ENCODE data around the gene HOXA1.

HOXA1 gene

DNA sequence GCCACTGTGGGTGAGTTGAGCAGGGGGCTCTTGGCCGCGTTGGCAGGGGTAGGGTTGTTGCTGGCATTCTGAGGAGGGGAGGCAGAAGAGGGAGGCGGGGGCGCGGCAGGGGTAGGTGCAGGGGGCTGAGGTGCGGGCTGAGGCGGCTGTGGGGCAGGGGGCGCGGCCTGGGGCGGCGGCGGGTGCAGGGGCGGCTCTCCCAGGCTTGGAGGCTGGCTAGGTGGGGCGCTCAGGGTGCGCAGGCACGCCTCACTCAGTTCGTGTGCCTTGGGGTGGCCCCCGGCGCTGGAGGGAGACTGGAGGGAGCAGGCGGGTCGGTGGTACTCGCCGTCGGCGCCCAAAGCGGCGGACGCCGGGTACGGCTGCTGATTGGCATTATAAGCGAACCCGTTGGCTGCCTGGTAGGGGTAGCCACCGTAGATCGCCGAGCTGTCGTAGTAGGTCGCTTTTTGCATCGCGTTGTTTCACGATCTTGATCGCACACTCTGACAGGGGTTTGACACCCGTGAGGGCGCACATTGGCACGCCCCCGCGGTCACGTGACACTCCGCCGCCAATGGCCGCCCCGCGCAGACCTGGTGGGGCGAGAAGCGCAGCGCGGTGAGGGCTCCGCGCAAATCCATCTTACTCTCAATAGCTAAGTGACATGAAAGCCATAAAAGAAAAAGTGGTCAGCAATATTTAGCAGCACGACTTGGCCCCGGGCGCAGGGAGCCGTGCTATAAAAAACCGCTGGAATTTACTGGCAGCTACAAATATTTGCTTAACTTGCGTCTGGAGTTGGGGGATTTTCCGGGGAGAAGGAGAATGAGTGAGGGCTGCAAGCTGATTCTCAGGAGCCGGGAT lies 14.6 kb upstream of the HOXA1 start (continued):
- TF ChIP-seq ZNF138 (tag by site-specific recombination; IDR thresholded peaks at IDR 0.05; ENCODE audit: borderline replicate concordance) (no peak), OSR2 (tag by site-specific recombination; IDR thresholded peaks at IDR 0.05) (no peak), SALL2 (tag by site-specific recombination; IDR thresholded peaks at IDR 0.05; ENCODE audit: borderline replicate concordance) (no peak)

DNA sequence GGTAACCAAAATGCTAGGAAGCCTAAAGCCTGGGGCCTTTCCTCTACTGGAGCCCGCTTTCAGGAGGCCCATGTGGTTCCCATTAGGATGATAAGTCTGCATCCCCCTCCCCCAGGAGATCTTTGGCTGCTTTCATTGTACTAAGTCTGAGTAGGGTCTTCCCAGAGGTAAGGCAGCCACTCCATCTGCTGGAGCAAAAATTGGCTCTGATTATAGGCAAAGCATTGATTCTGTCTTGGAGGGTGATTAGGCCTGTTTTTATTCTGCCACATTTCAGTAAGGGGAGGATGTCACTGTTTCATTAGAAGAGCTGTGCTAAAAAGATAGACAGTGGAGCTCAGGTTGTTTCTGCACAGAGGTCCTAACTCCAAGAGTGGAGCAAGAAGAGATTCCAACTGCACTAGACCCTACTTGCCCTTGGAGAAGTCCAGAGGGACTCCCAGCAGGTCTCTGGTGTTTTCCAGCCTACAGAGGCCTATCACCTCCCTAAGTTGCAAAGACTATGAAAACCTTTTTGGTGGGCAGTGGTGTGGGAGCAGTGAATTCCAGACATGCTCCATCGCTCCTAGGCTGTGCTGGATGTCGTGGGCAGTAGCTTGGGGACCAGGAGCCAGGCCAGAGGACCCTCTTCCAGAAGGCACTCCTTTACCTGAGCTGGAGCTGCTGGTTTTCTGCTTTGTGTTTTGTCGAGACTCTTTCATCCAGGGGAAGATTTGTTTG lies 13.8 kb upstream of the HOXA1 start:
- CTCF ChIA-PET: interaction anchor here (0.6 to 1.9 kb wide), 4 partner anchors 11 to 436 kb away, joined by 3 to 6 read pairs (median 4); partner anchors contain the start of gene HOXA5
- Histone ChIP-seq H3K36me3 (ENCODE audit: control insufficient read depth in 2 of 2, insufficient read depth in 1 of 2, low read length in 2 of 2) (peaks cover 11 to 25% of the 10 kb centered on the region in 2 experiments), H3K4me3 (ENCODE audit: low read depth, low read length) (no peak overlapping the region), H3K27ac (ENCODE audit: extremely low read depth, low read depth, low read length) (no peak overlapping the region; the same call in 1 of the 2 replicates), H3K9me3 (ENCODE audit: control insufficient read depth, insufficient read depth, low read depth, low read length) (no peaks in the 10 kb centered on the region), H3K4me1 (ENCODE audit: control insufficient read depth, insufficient read depth, low read length) (peaks cover 6% of the 10 kb centered on the region)
- peak; percentile 64 for TF ChIP-seq ZFHX2 (tag by site-specific recombination; conservative IDR thresholded peaks at IDR 0.05)
- peak; percentile 73 for TF ChIP-seq EGR2 (tag by site-specific recombination; IDR thresholded peaks at IDR 0.05; ENCODE audit: low read depth)
- no peak for TF ChIP-seq ZNF529 (tag by site-specific recombination; IDR thresholded peaks at IDR 0.05; ENCODE audit: insufficient replicate concordance)
- POLR2A ChIA-PET: interaction anchor here (1.7 to 3.2 kb wide), 2 partner anchors 12 to 246 kb away, joined by 14 to 31 read pairs; partner anchors contain the start of genes HOXA1 and SKAP2

DNA sequence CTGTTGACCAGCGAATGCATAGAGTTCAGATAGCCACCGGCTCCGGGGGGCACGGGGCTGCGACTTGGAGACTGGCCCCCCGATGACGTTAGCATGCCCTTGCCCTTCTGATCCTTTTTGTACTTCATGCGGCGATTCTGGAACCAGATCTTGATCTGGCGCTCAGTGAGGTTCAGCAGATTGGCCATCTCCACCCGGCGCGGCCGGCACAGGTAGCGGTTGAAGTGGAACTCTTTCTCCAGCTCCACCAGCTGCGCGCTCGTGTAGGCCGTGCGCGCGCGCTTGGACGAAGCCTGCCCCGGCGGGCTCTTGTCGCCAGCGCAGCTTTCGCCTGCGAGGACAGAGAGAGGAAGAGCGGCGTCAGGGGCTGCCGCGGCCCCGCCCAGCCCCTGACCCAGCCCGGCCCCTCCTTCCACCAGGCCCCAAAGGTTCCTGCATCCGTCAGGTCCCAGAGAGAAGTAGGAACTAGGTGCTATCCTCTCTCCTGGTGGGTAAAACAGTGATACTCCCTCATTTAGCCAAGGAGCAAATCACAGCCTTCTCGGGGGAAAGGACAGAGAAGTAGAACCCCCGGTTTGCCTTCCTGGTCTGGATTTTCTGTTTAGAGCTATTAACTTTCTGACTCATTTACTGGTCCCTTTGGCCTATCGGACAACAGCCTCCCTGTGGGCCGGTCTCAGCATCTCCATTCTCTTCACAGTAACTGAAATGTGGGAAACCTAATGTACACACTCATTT lies 12.8 kb upstream of the HOXA1 start:
- ChIA-PET CTCF (interaction anchor here (1.8 kb wide), 1 partner anchor 35 kb away, joined by 5 read pairs; the partner anchor contains the start of gene HOXA5), POLR2A (interaction anchor here (0.6 to 3.2 kb wide), 4 partner anchors 11 to 418 kb away, joined by 3 to 31 read pairs (median 4); partner anchors contain the start of gene HOXA1)
- Histone ChIP-seq H3K4me1 (ENCODE audit: control insufficient read depth, insufficient read depth, low read length) (peaks cover 3% of the 10 kb centered on the region), H3K36me3 (ENCODE audit: control insufficient read depth in 2 of 2, insufficient read depth in 1 of 2, low read length in 2 of 2) (peaks cover 11 to 25% of the 10 kb centered on the region in 2 experiments), H3K9me3 (ENCODE audit: control insufficient read depth, insufficient read depth, low read depth, low read length) (no peaks in the 10 kb centered on the region), H3K4me3 (ENCODE audit: low read depth, low read length) (no peak overlapping the region), H3K27ac (ENCODE audit: extremely low read depth, low read depth, low read length) (no peak overlapping the region)
- TF ChIP-seq ZBTB1 (tag by site-specific recombination; IDR thresholded peaks at IDR 0.05) (no peak), ZNF423 (tag by site-specific recombination; IDR thresholded peaks at IDR 0.05) (no peak), ZNF658 (tag by site-specific recombination; IDR thresholded peaks at IDR 0.05) (no peak), ZNF514 (tag by site-specific recombination; IDR thresholded peaks at IDR 0.05) (no peak), ZNF561 (tag by site-specific recombination; IDR thresholded peaks at IDR 0.05; ENCODE audit: borderline replicate concordance) (no peak), ZNF510 (tag by site-specific recombination; IDR thresholded peaks at IDR 0.05; ENCODE audit: insufficient replicate concordance) (no peak), ZFP41 (tag by site-specific recombination; IDR thresholded peaks at IDR 0.05; ENCODE audit: borderline replicate concordance) (no peak), ZNF560 (tag by site-specific recombination; IDR thresholded peaks at IDR 0.05; ENCODE audit: borderline replicate concordance) (no peak), ZNF138 (tag by site-specific recombination; IDR thresholded peaks at IDR 0.05; ENCODE audit: borderline replicate concordance) (no peak), ZNF37A (tag by site-specific recombination; IDR thresholded peaks at IDR 0.05) (no peak), ZNF548 (tag by site-specific recombination; IDR thresholded peaks at IDR 0.05) (no peak)
- TF ChIP-seq, protein P1, sequence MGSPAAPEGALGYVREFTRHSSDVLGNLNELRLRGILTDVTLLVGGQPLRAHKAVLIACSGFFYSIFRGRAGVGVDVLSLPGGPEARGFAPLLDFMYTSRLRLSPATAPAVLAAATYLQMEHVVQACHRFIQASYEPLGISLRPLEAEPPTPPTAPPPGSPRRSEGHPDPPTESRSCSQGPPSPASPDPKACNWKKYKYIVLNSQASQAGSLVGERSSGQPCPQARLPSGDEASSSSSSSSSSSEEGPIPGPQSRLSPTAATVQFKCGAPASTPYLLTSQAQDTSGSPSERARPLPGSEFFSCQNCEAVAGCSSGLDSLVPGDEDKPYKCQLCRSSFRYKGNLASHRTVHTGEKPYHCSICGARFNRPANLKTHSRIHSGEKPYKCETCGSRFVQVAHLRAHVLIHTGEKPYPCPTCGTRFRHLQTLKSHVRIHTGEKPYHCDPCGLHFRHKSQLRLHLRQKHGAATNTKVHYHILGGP (tag by site-specific recombination; IDR thresholded peaks at IDR 0.05): no peak
- TF ChIP-seq, protein P2, sequence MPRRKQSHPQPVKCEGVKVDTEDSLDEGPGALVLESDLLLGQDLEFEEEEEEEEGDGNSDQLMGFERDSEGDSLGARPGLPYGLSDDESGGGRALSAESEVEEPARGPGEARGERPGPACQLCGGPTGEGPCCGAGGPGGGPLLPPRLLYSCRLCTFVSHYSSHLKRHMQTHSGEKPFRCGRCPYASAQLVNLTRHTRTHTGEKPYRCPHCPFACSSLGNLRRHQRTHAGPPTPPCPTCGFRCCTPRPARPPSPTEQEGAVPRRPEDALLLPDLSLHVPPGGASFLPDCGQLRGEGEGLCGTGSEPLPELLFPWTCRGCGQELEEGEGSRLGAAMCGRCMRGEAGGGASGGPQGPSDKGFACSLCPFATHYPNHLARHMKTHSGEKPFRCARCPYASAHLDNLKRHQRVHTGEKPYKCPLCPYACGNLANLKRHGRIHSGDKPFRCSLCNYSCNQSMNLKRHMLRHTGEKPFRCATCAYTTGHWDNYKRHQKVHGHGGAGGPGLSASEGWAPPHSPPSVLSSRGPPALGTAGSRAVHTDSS (tag by site-specific recombination; IDR thresholded peaks at IDR 0.05): no peak
- TF ChIP-seq, protein P3, sequence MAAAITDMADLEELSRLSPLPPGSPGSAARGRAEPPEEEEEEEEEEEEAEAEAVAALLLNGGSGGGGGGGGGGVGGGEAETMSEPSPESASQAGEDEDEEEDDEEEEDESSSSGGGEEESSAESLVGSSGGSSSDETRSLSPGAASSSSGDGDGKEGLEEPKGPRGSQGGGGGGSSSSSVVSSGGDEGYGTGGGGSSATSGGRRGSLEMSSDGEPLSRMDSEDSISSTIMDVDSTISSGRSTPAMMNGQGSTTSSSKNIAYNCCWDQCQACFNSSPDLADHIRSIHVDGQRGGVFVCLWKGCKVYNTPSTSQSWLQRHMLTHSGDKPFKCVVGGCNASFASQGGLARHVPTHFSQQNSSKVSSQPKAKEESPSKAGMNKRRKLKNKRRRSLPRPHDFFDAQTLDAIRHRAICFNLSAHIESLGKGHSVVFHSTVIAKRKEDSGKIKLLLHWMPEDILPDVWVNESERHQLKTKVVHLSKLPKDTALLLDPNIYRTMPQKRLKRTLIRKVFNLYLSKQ (tag by site-specific recombination; IDR thresholded peaks at IDR 0.05; ENCODE audit: borderline replicate concordance): no peak

All from HEK293 (cell line).